ENCODE data around the gene RBM19.

- TF ChIP-seq CTCF (conservative IDR thresholded peaks at IDR 0.05 in 1 of 2, IDR thresholded peaks at IDR 0.05 in 1 of 2; ENCODE audit: extremely low read depth in 1 of 2, insufficient read depth in 1 of 2, low read depth in 1 of 2, low read length in 2 of 2) = no peak
- TF ChIP-seq EZH2 (IDR thresholded peaks at IDR 0.05; ENCODE audit: borderline replicate concordance, low read length) = no peak
Observed at GRCh38 chr12:113868365-113868764, 97.8 kb downstream of the RBM19 start.
